ENCODE results near the gene PRIM2. TPM values are rescaled to one million over a fixed set of nuclear protein-coding genes. Genes with fewer than 3 reads are reported as not detected.
"Not testable (repeated sequence)": the region's sequence is repeated elsewhere in the genome, so short reads cannot be mapped to it uniquely, and the experiment has no call there.

Gene PRIM2
- total and polyA plus RNA-seq, 10 of the 15 experiments (the other 5 are each of a cell fraction or from before 2014, with no cell fraction given): 13.2 to 38.6 (median 25.1) TPM

DNA sequence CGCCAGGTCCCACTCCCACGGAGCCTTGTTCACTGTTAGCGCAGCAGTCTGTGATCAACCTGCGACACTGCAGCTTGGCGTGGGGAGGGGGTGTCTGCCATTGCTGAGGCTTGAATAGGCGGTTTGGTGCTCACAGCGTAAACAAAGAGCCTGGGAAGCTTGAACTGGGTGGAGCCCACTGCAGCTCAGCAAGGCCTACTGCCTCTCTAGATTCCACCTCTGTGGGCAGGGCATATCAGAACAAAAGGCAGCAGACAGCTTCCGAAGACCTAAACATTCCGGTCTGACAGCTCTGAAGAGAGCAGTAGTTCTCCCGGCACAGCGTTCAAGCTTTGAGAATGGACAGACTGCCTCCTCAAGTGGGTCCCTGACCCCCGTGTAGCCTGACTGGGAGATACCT is 29.3 kb upstream of the PRIM2 start:
- H3K27ac ChIP-seq (ENCODE audit: control insufficient read depth, insufficient read depth); ATAC-seq; DNase-seq (ENCODE audit: low read depth, low spot score); CTCF ChIA-PET; H3K4me3 ChIP-seq; H3K4me2 ChIP-seq (ENCODE audit: control insufficient read depth, insufficient read depth); FAIRE-seq; H2AFZ ChIP-seq (ENCODE audit: control insufficient read depth, low read depth, low read length); H3K36me3 ChIP-seq (ENCODE audit: control insufficient read depth in 2 of 2, insufficient read depth in 2 of 2, low read length in 1 of 2); H3K9me3 ChIP-seq (replicated peaks; ENCODE audit: control insufficient read depth, insufficient read depth, low read length); H3K4me1 ChIP-seq (ENCODE audit: control insufficient read depth, insufficient read depth, low read length); H3K9ac ChIP-seq (ENCODE audit: control insufficient read depth, insufficient read depth, low read length); intact Hi-C loops (cut with micrococcal nuclease; ENCODE audit: unreplicated experiment); POLR2A ChIA-PET; H3K27me3 ChIP-seq (replicated peaks in 1 of 2; ENCODE audit: control insufficient read depth in 2 of 2, insufficient read depth in 2 of 2, low read length in 1 of 2); BruUV-seq (replicated peaks); H4K20me1 ChIP-seq (ENCODE audit: control insufficient read depth, insufficient read depth); in situ Hi-C loops (cut with MboI); H3K79me2 ChIP-seq (ENCODE audit: control insufficient read depth, insufficient read depth, low read length): not testable (repeated sequence)
- 65% methylated on average over 12 of the region's 12 CpGs for WGBS (ENCODE audit: insufficient coverage, insufficient replicate concordance, low lambda C conversion rate, missing lambda C conversion rate)
- SMC1A ChIA-PET (ENCODE audit: uncharacterized antibody, unreplicated experiment): interaction anchor here (0.6 kb wide), 1 partner anchor 353 kb away, joined by 3 read pairs; no protein-coding TSS in a partner anchor
- RAD21 ChIA-PET (ENCODE audit: unreplicated experiment): interaction anchor here (0.9 kb wide), 1 partner anchor 384 kb away, joined by 3 read pairs; no protein-coding TSS in a partner anchor

GRCh38 chr6:57293472-57293871 is 24.0 kb upstream of the PRIM2 start:
- H3K27me3 ChIP-seq (replicated peaks in 1 of 2; ENCODE audit: control insufficient read depth in 2 of 2, insufficient read depth in 2 of 2, low read length in 1 of 2); H3K4me1 ChIP-seq (ENCODE audit: control insufficient read depth, insufficient read depth, low read length); H3K36me3 ChIP-seq (ENCODE audit: control insufficient read depth in 2 of 2, insufficient read depth in 2 of 2, low read length in 1 of 2); H4K20me1 ChIP-seq (ENCODE audit: control insufficient read depth, insufficient read depth); H3K4me2 ChIP-seq (ENCODE audit: control insufficient read depth, insufficient read depth); DNase-seq (ENCODE audit: low read depth, low spot score); H3K9ac ChIP-seq (ENCODE audit: control insufficient read depth, insufficient read depth, low read length); POLR2A ChIA-PET; ATAC-seq; H3K4me3 ChIP-seq; BruUV-seq (replicated peaks); SMC1A ChIA-PET (ENCODE audit: uncharacterized antibody, unreplicated experiment); in situ Hi-C loops (cut with MboI); FAIRE-seq; H3K27ac ChIP-seq (ENCODE audit: control insufficient read depth, insufficient read depth); H3K79me2 ChIP-seq (ENCODE audit: control insufficient read depth, insufficient read depth, low read length); H3K9me3 ChIP-seq (replicated peaks; ENCODE audit: control insufficient read depth, insufficient read depth, low read length); RAD21 ChIA-PET (ENCODE audit: unreplicated experiment); H2AFZ ChIP-seq (ENCODE audit: control insufficient read depth, low read depth, low read length); intact Hi-C loops (cut with micrococcal nuclease; ENCODE audit: unreplicated experiment); CTCF ChIA-PET: not testable (repeated sequence)
- WGBS (ENCODE audit: insufficient coverage, insufficient replicate concordance, low lambda C conversion rate, missing lambda C conversion rate): 0% methylated on average over 1 of the region's 1 CpG
